ENCODE data around the gene CAMK4.

Gene CAMK4

DNA sequence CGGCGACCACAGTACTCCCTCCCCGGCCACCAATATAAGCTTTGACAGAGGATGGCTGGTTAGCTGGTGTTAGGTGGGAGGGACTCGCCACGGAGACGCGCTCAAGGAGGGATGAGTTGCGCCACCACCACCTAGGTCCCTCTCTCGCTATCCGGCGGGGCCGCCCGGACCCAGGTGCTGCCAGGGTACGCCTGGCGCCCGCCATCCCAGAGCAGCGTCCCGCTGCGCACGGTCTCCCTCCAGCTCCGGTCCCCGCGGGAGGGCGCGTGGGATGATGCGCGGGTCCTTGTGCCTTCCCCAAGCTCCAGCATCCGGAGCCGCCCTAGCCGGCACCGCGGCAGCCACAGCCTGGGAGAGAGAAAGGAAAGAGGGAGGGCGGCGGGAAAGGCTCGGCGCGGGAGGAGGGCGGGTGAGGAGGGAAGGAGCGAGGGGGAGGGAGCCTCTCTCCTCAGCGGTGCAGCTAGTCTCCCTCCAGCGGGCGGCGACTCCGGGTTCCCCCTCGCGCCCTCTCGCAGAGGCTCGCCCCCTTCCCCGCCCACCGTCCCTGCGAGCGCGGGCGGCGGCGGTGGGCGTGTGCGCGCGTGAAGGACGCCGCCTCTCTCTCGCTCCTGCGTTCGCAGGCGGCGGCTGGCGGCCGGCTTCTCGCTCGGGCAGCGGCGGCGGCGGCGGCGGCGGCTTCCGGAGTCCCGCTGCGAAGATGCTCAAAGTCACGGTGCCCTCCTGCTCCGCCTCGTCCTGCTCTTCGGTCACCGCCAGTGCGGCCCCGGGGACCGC, at the start of gene CAMK4:
Gene CAMK4 (plus strand): TSS at position 598 of the 774 bp plus-strand sequence. CDS start 100 bp downstream, at position 698.
- peak; percentile 72 for DNase-seq

DNA sequence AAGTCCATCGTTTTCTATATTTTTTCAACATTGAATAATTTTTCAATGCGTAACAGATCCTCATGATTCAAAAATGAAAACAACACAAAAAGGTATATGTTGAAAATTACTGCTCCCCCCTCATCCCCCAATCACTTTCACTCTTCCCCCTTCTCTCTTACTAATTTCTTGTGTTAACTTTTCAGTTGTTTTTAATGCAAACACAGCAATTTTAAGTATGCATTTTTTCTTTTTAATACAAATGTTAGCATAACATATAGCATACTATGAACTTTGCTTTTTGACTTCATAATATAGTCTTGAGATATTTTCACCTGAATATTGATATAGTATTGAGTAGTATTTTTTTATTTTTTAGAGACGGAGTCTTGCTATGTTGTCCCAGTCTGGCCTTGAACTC, 41.1 kb upstream of the CAMK4 start:
- DNase-seq = no peak

DNA sequence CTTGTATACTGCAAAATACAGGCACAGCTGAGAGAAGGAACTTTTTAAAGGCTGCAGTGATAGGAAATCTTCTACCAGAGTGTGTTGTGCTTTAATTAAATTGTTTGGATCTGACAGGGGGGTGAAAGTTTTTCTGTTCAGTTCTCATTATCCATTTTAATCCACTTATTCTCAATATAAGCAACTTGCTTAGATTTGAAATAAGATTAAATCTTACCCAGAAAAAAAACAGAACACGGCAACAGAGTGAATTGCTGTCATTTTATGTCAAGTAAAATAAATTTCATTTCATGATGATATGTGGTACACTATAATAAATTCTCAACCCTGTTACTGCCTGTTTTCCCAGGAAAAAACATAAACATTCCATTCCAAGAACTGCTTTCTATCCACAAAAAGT, 37.1 kb upstream of the CAMK4 start:
- DNase-seq = no peak

DNA sequence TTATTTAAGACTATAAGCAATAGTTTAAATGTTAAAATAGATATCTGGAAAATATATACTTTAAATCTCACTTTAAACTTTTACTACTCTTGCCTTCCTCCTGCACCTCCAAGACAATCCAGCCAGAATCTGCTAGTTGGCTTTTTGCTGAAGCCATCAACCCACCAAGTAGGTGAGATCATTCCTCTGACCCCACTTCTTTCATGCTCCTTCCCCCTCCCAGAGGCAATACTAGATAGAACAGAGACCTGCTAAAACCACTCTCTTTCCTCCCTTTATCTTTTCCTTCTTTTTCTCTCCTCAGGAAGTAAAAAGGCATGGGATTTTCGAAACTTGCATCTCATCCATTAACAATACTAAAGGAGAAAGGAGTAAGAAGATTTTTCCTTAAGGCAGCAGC, 30.1 kb upstream of the CAMK4 start:
- DNase-seq = no peak

DNA sequence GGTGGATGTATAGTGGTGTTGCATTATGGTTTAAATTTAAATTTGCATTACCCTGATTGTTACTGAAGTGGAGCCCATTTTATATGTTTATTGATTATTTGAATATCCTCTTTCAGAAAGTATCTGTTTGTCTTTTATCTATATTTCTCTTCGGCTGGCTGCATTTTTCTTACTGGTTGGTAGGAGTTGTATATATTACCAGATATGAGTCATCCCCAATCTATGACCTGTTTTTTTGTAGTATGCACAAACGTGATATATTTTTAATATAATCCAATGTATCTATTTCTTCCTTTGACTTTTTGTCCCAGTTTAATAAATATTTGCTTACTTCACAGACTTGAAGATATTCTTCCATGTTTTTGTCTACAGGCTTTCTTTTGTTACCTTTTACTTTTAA, 29.3 kb upstream of the CAMK4 start:
- DNase-seq = no peak

DNA sequence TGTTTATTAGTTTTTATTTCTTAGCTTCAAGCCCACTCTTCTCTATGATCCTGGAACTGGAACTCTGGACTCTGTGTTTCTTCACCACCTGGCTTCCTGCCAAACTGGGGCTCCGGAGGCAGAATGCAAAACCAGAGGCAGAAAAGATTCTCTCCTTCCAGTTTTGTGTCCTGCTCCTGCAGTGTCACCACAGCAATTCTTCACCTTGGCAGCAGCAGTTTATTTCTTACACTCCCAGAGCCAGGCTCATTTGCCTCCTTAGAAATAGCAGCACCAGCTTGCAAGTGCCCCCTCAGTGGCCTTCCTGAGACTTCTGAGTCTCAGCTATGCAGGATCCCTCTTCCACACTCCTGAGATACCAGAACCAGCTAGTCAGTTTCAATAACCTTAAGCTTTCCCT, 26.7 kb upstream of the CAMK4 start:
- no peak for DNase-seq

DNA sequence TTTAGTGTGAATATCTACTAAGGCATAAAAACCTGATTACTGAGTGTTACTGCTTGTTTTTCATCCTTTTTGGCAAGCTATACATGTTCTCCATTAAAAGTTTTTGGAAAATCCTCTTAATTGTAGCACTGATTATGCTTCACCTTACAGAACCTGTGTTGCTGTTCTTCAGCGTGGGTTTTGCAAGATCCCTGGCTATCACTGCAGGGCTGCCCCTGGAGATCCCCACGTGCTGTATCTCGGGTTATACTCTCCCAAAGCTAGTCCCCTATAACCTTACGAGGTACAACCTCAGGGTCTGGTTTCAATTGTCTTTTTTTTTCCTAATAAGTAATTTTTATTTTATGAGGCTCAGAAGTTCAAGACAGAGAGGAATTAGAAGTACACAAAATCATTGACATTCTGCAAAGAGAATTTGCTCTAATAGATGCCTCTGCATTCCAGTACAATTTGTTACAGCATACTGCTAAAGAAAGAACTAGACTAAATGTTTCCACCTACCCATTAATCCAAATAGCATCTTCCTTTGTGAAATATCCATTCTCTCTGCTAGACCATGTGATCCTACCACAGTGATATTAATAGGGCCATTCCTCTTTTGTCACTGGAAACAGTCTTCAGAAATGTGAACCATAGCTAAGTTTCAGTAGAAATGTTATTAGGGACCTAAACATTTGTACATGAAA, 25.8 kb upstream of the CAMK4 start:
- DNase-seq = no peak

DNA sequence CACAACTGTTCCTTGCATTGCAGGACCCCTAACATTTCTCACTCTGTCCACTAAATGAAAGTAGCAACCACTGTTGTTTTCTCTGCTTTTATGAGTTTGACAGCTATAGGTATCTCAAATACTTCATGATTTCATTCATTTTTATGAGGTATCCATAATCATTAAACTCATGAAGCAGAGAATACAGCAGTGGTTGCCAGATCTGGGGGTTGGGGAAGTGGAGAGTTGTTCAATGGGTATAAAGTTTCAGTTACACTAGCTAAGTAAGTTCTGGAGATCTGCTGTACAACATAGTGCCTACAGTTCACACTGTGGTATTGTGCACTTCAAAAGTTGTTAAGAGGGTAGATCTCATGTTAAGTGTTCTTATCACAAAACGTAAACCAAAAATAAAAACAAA, 23.4 kb upstream of the CAMK4 start:
- no peak for DNase-seq

DNA sequence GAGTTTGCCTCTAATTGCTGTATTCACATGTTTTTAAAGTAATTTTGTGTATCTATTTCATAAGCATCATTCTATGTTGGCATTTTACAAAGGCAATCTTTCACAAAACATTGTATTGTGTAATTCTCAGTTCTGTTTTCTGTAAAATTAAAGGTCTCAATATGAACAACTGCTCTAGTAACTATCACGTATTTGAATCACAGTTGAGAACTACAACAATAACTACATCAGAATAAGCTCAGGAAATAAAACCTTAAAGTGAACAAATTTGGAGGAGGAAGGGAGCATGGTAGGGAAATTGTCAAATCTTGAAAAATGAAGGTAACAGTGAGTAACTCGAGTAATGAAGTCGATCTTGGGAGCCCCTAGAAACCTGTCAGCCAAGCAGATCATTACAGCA, 22.5 kb upstream of the CAMK4 start:
- no peak for DNase-seq

DNA sequence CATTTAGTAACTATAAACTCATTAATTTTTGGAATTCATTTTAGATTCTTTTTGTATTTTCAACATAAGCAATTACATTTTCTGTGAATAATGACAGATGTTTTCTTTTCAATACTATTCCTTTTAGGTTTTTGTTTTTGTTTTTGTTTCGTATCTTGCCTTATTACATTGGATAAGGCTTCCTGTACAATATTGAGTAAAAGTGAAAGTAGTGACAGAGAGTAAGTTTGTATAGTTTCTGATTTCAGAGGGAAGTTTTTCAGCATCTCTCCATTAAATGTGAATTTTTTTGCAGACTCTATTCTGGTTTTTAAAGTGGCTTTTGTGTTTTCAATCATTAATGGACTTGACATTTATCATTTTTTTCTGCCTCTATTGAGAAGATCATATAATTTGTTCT, 12.8 kb upstream of the CAMK4 start:
- DNase-seq = no peak

DNA sequence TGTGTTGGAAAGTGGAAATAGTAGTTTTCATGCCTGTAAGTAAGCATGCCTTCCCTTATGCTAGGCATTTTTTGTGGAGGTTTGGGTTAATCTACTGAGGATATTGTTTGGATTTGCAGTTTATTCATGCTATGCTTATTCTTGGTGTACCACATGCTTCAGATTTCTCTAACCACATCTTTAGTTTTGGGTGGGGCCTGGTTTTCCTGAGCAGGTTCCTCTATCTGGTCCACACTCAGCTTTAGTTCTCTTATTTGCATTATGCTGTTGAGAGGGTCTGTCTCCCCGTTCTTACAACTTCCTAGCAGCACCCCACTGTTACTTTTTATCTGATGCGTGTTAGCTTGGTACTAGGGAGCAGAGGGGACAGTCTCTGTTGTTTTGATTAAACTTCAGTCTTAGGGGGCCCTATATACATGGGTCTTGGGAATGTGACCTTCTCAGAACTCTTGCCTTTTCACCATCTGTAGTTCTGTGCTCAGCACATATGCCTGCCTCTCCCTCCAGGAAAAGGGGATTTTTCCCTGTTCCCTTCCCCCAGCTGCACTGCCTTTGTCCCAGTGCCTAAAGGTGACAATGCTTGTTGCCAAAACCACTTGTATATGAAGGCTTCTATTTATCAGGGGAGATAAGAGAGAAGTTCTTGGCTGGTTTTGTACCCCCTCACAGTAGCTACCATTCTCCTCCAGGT, 10.0 kb upstream of the CAMK4 start:
- no peak for DNase-seq

DNA sequence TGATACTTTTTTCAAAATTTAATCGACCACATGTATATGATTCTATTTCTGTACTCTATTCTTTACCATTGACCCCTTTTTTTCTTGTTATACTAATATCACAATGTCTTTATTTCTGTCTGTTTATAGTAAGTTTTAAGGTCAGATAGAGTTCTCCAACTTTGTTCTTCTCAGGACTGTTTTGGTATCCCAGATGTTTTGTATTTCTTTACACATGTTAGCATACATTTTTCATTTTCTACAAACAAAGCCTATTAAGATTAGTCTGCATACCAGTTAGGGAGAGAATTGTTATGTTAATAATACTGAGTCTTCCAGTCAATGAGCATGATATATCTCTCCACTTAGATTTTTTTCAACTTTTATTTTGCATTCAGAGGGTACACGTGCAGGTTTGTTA, 8.2 kb upstream of the CAMK4 start:
- no peak for DNase-seq

DNA sequence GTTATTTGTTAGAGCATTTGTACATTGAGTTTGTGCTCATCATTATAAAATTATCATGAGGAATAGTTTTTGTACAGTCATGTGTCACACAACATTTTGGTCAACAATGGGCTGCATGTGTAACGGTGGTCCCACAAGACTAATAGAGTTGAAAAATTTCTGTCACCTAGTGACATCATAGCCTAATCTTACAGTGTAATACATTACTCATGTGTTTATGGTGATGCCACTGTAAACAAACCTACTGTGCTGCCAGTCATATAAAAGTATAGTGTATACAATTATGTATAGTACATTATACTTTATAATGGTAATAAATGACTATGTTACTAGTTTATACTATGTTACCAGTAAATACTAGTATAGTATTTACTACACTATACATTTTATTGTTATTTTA, 3.0 kb upstream of the CAMK4 start:
- no peak for DNase-seq

DNA sequence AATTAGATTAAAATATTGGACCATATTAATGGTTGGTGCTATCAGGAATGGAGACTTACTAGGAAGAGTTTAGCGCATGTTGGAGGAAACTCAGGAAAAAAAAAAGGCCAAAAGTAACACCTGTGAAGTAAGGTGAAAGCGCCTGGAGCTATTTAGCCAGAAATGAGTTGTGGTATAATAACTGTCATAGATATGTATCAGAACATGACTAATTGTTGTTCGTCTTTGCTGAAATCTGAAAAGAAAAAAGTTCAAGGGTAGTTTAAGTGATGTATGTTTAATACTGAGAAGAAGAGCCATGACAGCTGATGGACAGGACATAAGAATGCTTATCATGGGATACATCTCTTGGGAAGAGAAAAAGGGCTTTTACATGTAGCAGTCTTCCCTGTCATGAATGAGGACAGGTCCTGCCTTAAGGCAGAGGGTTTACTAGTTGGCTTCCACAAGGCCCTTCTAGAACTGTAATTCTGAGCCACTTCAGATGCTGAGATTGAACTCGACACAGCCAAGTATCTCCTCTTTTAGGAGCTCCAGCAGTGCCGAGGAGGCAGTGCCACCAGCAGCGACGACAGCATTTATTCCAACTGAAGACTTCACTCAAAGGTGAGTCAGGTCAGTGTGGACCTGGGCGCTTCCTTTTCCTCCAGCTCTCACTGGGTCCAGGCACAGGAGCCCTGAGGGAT, 940 bp upstream of the CAMK4 start:
- DNase-seq = no peak

DNA sequence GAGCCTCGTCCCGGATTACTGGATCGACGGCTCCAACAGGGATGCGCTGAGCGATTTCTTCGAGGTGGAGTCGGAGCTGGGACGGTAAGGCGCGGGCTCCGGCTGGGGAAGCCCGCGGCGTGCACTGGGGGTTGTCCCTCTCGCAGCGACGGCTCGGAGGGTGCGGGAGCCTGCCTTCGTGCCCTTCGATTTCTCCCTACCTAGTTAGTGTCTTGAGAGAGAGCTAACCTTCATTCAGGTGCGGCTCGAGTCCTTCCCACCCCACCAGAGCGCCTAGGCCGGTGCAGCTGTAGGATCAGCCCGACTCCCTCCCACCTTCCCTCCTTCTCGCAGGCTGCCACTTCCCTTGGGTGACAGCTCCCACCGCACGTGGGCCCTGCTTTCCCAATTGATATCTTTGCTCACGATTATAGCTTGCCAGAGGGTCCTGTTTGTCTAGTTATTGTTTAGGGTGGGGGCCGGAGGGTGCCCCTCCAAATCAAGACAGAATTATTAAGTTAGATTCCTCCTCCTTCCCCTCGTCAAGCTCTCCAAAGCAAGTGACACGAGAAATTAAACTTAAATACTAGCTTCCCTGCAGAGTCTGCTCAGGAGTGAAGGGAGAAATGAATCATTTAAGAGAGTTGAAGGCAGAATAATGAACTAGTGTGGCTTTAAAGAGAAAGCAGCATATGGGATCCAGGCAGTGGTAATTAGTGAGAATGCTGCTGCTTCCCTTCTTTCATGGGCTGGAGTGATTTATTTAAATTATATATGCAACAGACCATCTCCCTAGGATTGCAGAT, 569 bp downstream of the CAMK4 start:
- DNase-seq = peak; percentile 54

DNA sequence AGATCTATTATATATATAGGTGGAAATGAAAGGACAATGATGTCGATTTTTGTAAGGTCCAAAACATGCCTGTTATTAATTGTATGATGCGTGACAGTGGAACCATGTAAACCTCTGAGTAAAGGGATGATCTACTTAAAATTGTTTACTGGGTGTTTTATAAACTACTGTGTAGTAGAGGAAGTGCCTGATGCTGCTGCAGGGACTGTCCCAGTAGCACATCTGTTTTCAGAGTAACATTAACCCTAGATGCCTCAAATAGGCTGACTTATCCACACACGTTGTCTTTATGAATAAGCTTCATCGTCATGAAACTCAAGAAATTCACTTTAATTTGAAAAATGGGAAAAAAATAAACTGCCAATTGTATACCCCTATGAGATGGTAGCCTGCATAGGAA, 1.7 kb downstream of the CAMK4 start:
- DNase-seq = no peak

DNA sequence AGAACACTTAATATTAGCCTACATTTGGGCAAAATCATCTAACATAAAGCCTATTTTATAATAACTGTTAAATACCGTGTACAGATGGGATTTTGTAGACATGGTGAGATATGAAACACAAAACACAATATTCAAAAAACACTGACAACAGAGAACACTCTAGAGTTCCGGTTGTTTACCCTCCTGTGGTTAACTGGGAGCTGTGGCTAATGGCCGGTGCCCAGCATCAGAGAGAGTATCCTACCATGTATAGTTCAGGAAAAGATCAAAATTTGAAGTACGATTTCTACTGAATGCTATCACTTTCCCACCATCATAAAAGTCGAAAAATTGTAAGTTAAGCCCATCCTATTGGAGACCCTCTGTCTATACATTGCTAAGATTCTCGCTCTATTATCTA, 2.4 kb downstream of the CAMK4 start:
- DNase-seq = no peak

DNA sequence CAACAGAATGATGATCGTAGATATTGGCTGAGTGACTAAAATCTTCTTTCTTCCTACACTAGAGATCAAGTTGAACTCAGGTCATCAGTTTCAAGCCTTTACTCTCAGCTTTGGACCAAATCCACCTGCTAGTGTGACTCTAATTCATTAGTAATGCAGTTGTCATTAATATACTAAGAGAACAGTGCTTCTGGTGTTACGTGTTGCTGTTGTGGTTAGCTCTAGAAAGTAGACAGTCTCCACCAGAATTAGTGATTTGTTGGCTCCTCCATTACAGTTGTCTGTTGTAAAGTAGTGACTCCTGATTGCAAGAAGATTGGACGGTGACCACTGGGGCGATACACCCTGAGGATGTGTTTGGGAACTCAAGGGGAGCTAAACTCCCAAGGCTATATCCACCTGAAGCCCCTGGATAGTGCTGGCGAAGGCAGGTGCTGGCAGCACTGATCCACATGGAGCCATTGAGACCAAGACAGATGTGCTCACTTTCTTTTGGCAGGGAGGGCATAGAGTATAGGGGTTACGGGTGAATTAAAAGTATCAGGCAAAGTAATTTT, 3.1 kb downstream of the CAMK4 start:
- no peak for DNase-seq

DNA sequence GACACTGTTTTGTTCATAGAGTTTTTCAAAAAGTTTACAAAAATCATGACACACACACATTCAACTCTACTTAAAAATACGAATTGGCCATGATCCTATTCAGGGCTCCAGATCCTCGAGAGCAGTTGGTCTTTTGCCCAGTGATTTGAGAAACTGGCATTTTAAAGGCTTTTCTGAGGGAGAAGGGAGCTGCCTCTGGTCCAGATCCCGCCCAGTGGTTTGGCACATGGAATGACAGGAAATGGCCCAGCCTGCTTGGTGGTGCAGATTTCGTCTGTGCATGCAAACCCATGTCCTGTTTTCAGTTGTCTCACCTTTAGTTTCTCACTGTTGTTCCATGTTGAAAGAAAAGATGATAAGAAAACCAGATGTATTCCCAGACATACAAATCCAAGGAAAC, 3.6 kb downstream of the CAMK4 start:
- no peak for DNase-seq

DNA sequence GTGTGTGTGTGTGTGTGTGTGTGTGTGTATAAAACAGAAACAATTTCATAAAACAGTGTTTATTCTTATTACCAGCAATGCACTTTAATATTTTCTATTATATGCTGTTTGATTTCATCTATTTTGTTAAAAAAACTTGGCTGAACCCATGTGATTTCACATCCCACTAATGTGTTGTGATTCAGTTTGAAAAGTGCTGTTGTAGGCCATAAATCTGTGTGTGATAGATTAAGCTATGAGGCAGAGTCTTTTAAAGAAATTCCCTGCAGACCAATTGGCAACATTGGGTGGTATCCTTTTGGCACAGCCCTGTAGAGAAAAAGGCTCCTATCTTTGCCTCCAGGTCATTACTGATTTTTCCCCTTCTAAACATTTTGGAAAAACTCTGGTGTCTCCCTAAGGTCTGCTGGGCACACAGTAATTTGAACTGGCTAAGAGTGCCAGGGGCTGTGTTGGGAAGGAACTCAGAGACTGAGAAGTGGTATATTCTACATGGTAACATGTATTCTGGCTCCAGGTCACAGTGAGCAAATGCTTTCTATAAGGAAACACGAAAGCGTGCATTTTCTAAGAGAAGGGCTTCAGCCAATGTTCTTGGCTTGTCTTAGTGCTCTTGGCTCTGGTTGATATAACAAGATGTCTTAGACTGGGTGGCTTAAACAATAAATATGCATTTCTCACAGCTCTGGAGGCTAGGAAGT, 4.5 kb downstream of the CAMK4 start:
- DNase-seq = no peak

DNA sequence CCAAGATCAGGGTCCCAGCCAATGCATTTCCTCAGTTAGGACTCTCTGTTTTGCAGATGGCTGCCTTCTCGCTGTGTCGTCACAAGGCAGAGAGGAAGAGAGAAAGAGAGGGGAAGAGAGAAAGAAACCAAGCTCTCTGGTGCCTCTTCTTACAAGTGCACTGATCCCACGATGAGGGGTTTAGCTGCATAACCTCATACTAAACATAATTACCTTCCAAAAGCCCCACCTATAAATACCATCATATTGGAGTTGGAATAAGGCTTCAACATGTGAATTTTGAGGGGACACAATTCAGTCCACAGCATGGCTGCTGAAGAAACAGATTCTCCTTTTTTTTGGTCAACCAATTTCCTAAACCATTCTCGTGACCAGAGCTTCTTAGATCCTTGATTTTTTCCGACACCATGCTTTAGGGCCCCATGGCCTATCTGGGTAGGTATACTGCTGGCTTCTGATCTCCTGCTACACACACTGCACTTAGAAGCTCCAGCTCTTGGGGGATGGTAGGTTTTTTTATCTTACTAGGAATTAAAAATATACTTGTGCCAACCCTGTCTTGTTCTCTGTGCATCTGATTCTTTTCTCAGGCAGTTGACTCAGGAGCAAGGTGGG, 5.1 kb downstream of the CAMK4 start:
- no peak for DNase-seq
